ENCODE data around the gene HIVEP3.

Gene HIVEP3

GRCh38 chr1:41749991-41750745 is 168.6 kb downstream of the HIVEP3 start:
- no peak for DNase-seq

- DNase-seq: no peak
These were observed 173.7 kb downstream of the HIVEP3 start for GRCh38 chr1:41745022-41745421.

DNA sequence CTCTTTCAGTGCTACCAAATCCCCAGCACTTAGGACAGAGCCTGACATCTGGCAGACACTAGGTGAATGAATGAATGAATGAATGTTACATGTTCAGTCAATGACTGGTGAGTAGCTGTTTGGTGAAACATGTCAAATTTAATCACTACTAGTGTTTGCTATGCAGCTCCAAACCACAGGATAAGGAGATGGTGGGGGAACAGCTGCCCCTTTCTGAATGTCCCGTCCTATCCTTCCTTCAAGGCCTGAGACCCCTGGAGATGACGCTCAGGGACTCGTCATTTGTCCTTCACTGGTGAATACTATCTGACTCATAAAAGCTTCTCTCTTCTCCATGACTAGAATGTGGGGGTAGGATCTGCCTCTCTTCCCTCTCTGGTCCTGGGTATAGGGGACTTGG is 175.4 kb downstream of the HIVEP3 start:
- DNase-seq: no peak

GRCh38 chr1:41742219-41742618 is 176.5 kb downstream of the HIVEP3 start:
- no peak for DNase-seq

GRCh38 chr1:41741244-41741643 is 177.5 kb downstream of the HIVEP3 start:
- DNase-seq: no peak

- peak; percentile 66 for DNase-seq
These were observed 178.0 kb downstream of the HIVEP3 start for GRCh38 chr1:41740630-41741239.

- DNase-seq: no peak
These were observed 178.7 kb downstream of the HIVEP3 start for GRCh38 chr1:41740058-41740457.

- peak; percentile 87 for DNase-seq
These were observed 179.4 kb downstream of the HIVEP3 start for GRCh38 chr1:41739061-41739955.

GRCh38 chr1:41738475-41738874 is 180.2 kb downstream of the HIVEP3 start:
- DNase-seq: no peak

DNA sequence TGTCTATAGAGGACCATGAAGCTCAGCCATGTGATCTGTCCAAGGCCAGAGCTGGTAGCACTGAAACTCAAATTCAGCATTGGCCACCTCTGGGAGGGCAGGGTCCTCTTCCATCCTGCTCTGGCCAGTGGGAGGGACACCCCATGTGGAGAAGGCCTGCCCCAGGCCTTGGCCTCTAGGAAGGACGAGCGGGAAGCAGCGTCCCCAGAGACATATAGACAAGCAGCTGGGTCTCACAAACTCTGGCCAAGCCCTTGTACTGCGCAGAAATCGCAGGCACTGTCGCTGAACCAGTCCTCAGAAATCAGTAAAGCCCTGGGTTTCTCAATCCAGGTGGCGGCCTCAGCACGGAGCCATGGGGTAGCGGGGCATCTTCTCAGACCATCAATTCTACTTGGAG is 180.7 kb downstream of the HIVEP3 start:
- no peak for DNase-seq

- no peak for DNase-seq
These were observed 183.0 kb downstream of the HIVEP3 start for GRCh38 chr1:41735631-41736260.

GRCh38 chr1:41735139-41735538 is 183.6 kb downstream of the HIVEP3 start:
- DNase-seq: no peak

GRCh38 chr1:41734201-41734970 is 184.3 kb downstream of the HIVEP3 start:
- DNase-seq: no peak

DNA sequence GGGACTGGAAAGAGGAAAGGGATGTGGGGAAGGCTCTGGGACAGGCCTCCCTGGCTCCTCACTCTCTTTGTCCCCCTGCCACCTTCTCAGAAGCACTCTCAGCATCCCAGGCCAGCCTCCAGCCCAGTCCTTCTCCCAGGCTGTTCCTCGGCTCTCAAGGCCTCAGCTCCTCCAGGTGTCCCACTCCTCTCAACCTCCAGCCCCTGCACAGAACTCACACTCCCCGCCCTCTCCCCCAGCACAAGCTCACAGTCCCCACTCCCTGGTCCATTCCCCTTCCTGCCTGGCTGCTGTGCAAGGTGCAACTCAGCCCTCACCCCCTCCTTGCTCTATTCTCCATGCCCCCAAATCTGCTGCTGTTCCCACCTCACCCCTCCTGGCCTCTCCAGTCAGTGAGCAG is 185.0 kb downstream of the HIVEP3 start:
- no peak for DNase-seq

GRCh38 chr1:41733021-41733420 is 185.7 kb downstream of the HIVEP3 start:
- no peak for DNase-seq

- DNase-seq: no peak
These were observed 187.1 kb downstream of the HIVEP3 start for GRCh38 chr1:41731516-41732030.

- no peak for DNase-seq
These were observed 187.9 kb downstream of the HIVEP3 start for GRCh38 chr1:41730806-41731205.

- no peak for DNase-seq
These were observed 190.1 kb downstream of the HIVEP3 start for GRCh38 chr1:41728403-41729202.

DNA sequence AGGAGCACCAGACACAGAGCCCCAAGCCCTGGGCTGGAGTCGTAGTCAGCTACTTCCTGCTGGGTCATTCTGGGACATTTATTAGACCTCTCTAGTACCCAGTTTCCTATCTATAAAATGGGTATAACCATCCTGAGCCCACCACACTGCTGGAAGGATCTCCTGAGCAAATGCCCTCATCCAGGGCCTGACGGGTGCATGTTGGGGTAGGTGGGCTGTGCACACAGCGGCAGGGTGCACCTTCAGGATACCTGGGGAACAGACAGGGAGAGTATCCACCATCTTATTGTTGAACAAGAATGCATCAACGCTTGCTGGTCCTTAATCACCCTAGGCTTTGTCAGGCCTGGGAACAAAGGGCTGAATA is 191.0 kb downstream of the HIVEP3 start:
- no peak for DNase-seq

DNA sequence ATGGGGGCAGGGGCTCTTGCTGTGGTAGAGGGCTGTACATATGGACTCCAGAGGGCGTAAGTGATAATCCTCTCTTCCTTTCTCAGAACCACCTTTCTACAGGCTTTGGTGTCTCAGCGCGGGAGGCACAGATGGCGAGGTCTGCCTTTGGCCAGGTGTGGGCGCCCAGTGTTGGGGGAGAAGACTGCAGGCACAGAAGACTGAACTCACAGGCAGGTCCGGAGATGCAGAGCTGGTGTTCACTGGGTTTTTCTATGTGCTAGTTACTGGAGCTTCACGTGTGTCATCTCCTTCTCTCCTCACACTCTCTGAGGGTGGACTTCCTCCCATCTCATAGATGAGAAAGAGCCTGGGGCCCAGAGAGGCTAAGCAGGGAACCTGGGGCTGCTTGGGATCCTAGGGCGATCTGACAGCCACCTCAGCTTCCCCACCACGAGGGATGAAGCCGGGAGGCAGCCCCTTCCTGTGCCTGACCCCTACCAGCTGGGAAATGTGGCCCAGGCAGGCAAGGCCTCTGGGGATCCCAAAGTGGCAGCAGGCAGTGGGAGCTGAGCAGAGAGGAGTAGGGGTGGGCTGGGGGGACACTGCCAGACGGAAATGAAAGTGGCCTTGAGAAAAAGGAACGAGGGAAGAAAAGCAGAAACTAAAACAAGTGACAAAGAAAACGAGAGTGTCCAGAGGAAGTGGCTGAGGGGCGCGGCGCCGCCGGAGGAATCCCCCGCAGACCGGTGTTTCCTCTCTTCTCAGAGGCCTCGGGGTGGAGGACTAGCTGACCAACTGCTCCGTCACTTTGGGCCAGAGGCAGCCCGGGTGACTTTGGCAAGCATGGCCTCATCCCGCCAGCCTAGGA is 191.6 kb downstream of the HIVEP3 start:
- DNase-seq: peak; percentile 80
